ENCODE measurements around the gene KIF3A.

KIF3A gene

DNA sequence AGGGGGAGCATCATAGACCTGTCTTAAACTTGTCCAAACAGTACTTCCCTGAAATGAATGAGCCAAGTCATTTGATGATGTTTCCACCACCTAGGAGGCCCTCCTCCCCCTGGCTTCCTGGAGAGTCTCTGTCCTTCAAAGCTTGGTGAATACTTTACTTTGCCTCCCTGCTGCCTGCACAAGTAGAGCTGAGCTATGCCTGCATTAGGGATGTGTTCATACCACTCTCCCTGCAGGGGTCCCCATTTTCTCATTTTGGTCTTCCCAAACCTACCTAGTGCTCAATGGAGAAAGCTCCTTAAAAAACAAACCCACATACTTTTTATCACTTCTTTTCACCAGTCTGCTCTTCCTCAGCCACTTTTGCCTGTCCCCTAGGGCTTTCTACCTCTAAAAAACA is 17.6 kb upstream of the KIF3A start:
- Histone ChIP-seq H3K36me3 (ENCODE audit: control insufficient read depth in 5 of 5, insufficient read depth in 5 of 5, low read length in 5 of 5) (peaks cover 3 to 33% (median 26%) of the 10 kb centered on the region in 5 donors), H3K4me1 (ENCODE audit: control insufficient read depth in 5 of 5, insufficient read depth in 5 of 5, low read length in 5 of 5) (peaks cover 0 to 13% (median 5%) of the 10 kb centered on the region in 5 donors), H3K27me3 (ENCODE audit: control insufficient read depth in 5 of 5, insufficient read depth in 4 of 5, low read length in 5 of 5) (no peaks in the 10 kb centered on the region), H3K9me3 (ENCODE audit: control insufficient read depth in 5 of 5, low read length in 5 of 5) (no peaks in the 10 kb centered on the region), H3K4me3 (ENCODE audit: low read depth in 1 of 5, low read length in 5 of 5) (no peak overlapping the region), H3K27ac (ENCODE audit: low read depth, low read length) (no peak overlapping the region), H3K9ac (ENCODE audit: low read length in 5 of 5) (no peak overlapping the region)

DNA sequence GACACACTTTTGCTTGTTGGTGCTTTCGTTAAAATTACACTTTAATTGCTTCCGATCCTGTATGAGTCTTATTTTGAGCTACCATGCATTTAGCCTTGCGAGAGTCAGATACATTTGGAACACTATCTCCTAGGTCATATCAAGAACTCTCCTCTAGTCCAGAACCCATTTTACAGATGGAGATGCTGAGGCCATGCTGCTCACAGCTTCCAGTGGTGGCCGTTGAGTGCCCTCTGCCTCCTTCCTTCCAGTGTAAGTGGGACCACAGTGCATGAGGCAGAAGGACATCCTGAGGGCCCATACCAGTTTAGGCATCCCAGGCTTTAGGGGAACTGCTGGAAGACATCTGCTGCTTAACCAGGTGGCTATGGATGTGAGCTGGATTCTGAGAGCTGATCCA is 16.8 kb upstream of the KIF3A start:
- H3K9me3 ChIP-seq (ENCODE audit: control insufficient read depth in 5 of 5, low read length in 5 of 5), result no peaks in the 10 kb centered on the region
- H3K36me3 ChIP-seq (ENCODE audit: control insufficient read depth in 5 of 5, insufficient read depth in 5 of 5, low read length in 5 of 5), result peaks cover 3 to 24% (median 18%) of the 10 kb centered on the region in 5 donors
- no peak overlapping the region for H3K4me3 ChIP-seq (ENCODE audit: low read depth in 1 of 5, low read length in 5 of 5)
- no peak overlapping the region for H3K27ac ChIP-seq (ENCODE audit: low read depth, low read length)
- H3K27me3 ChIP-seq (ENCODE audit: control insufficient read depth in 5 of 5, insufficient read depth in 4 of 5, low read length in 5 of 5), result no peaks in the 10 kb centered on the region
- peaks cover 0 to 13% (median 5%) of the 10 kb centered on the region in 5 donors for H3K4me1 ChIP-seq (ENCODE audit: control insufficient read depth in 5 of 5, insufficient read depth in 5 of 5, low read length in 5 of 5)
- H3K9ac ChIP-seq (ENCODE audit: low read length in 5 of 5), result no peak overlapping the region

DNA sequence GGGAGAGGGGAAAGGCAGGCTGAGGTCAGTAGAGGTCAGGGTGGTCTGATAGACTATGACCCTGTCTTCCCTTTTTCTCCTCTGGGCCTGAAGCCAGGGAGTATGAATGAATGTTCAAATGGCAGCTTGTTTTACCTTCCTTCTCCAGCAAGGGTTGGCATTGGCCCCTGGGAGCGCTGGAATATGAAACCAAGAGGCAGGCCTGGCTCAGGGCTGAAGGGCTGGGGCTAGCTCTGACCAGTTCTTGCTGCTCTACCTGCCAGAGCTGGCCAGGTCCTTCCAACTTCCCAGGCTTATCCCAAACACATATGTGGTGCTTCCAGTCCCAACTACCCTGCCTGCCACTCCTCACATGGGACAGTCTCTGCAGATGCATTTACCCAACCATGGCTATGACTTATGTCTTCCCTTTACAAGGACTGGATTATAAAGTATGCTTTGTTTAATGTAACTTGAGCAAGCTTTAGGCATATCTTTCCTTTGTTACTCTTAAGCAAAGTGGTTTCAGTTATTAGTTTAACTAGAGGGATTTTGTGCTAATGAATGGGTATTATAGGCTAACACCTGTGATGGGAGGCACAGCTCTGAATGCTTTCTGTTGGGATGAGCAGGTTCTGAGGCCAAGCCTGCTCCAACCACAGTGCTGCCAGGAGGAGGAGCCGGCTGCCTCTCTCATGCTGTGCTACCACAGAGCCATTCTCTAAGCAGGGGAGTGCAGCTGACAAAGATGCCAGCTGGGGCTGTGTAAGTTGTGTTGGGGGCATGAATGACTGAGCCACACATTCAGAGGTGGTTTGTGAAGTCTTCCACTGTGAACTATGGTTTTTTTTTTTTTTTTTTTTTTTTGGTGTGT is 16.0 kb upstream of the KIF3A start:
- H3K36me3 ChIP-seq (ENCODE audit: control insufficient read depth in 5 of 5, insufficient read depth in 5 of 5, low read length in 5 of 5), result peaks cover 3 to 18% (median 13%) of the 10 kb centered on the region in 5 donors
- no peak overlapping the region for H3K27ac ChIP-seq (ENCODE audit: low read depth, low read length)
- no peak overlapping the region for H3K4me3 ChIP-seq (ENCODE audit: low read depth in 1 of 5, low read length in 5 of 5)
- H3K4me1 ChIP-seq (ENCODE audit: control insufficient read depth in 5 of 5, insufficient read depth in 5 of 5, low read length in 5 of 5), result peaks cover 0 to 13% (median 5%) of the 10 kb centered on the region in 5 donors
- no peak overlapping the region for H3K9ac ChIP-seq (ENCODE audit: low read length in 5 of 5)
- no peaks in the 10 kb centered on the region for H3K9me3 ChIP-seq (ENCODE audit: control insufficient read depth in 5 of 5, low read length in 5 of 5)
- H3K27me3 ChIP-seq (ENCODE audit: control insufficient read depth in 5 of 5, insufficient read depth in 4 of 5, low read length in 5 of 5), result no peaks in the 10 kb centered on the region

DNA sequence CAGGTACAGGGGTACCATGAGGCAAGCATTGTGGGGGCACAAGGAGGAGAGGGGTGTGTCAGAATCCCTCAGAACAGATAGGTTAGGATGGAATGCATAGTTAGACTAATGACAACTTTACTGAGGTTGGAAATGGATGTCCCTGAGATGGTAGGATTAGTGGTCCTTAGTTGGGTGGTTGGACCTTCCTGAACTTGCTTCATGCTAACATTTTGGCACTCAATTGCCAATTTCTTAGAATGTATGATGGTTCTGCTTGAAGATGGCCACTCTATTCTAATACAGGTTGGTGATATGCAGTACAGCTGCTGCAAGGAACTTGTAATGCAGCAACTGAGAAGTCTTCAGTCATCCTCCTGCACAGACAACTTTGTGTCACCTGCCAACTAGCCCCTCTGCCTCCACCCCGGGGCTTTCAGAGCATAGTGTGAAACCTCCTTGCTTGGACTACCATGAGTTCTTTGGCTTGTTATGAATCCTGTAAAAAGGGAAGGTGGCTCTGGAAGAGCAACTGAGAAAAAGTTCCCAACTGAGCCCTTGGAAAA is 15.3 kb upstream of the KIF3A start:
- H3K9me3 ChIP-seq (ENCODE audit: control insufficient read depth in 5 of 5, low read length in 5 of 5), result no peaks in the 10 kb centered on the region
- no peak overlapping the region for H3K9ac ChIP-seq (ENCODE audit: low read length in 5 of 5)
- H3K27me3 ChIP-seq (ENCODE audit: control insufficient read depth in 5 of 5, insufficient read depth in 4 of 5, low read length in 5 of 5), result peaks cover 0 to 4% (median 3%) of the 10 kb centered on the region in 5 donors
- peaks cover 0 to 13% (median 6%) of the 10 kb centered on the region in 5 donors for H3K4me1 ChIP-seq (ENCODE audit: control insufficient read depth in 5 of 5, insufficient read depth in 5 of 5, low read length in 5 of 5)
- peaks cover 2 to 11% (median 9%) of the 10 kb centered on the region in 5 donors for H3K36me3 ChIP-seq (ENCODE audit: control insufficient read depth in 5 of 5, insufficient read depth in 5 of 5, low read length in 5 of 5)
- no peak overlapping the region for H3K27ac ChIP-seq (ENCODE audit: low read depth, low read length)
- no peak overlapping the region for H3K4me3 ChIP-seq (ENCODE audit: low read depth in 1 of 5, low read length in 5 of 5)

GRCh38 chr5:132751971-132752580 is 14.7 kb upstream of the KIF3A start:
- H3K36me3 ChIP-seq (ENCODE audit: control insufficient read depth in 5 of 5, insufficient read depth in 5 of 5, low read length in 5 of 5), result peaks cover 0 to 6% (median 5%) of the 10 kb centered on the region in 5 donors
- peaks cover 0 to 18% (median 12%) of the 10 kb centered on the region in 5 donors for H3K4me1 ChIP-seq (ENCODE audit: control insufficient read depth in 5 of 5, insufficient read depth in 5 of 5, low read length in 5 of 5)
- H3K27me3 ChIP-seq (ENCODE audit: control insufficient read depth in 5 of 5, insufficient read depth in 4 of 5, low read length in 5 of 5), result peaks cover 0 to 9% (median 5%) of the 10 kb centered on the region in 5 donors
- no peak overlapping the region for H3K9ac ChIP-seq (ENCODE audit: low read length in 5 of 5)
- no peak overlapping the region for H3K4me3 ChIP-seq (ENCODE audit: low read depth in 1 of 5, low read length in 5 of 5)
- H3K9me3 ChIP-seq (ENCODE audit: control insufficient read depth in 5 of 5, low read length in 5 of 5), result no peaks in the 10 kb centered on the region
- no peak overlapping the region for H3K27ac ChIP-seq (ENCODE audit: low read depth, low read length)

- Histone ChIP-seq H3K27ac (ENCODE audit: low read depth, low read length) (no peak overlapping the region), H3K4me3 (ENCODE audit: low read depth in 1 of 5, low read length in 5 of 5) (no peak overlapping the region), H3K9ac (ENCODE audit: low read length in 5 of 5) (no peak overlapping the region), H3K36me3 (ENCODE audit: control insufficient read depth in 5 of 5, insufficient read depth in 5 of 5, low read length in 5 of 5) (peaks cover 0 to 6% (median 2%) of the 10 kb centered on the region in 5 donors), H3K4me1 (ENCODE audit: control insufficient read depth in 5 of 5, insufficient read depth in 5 of 5, low read length in 5 of 5) (peaks cover 0 to 22% (median 15%) of the 10 kb centered on the region in 5 donors), H3K27me3 (ENCODE audit: control insufficient read depth in 5 of 5, insufficient read depth in 4 of 5, low read length in 5 of 5) (peaks cover 0 to 15% (median 10%) of the 10 kb centered on the region in 5 donors), H3K9me3 (ENCODE audit: control insufficient read depth in 5 of 5, low read length in 5 of 5) (no peaks in the 10 kb centered on the region)
These were observed 14.1 kb upstream of the KIF3A start for GRCh38 chr5:132751444-132751843.

DNA sequence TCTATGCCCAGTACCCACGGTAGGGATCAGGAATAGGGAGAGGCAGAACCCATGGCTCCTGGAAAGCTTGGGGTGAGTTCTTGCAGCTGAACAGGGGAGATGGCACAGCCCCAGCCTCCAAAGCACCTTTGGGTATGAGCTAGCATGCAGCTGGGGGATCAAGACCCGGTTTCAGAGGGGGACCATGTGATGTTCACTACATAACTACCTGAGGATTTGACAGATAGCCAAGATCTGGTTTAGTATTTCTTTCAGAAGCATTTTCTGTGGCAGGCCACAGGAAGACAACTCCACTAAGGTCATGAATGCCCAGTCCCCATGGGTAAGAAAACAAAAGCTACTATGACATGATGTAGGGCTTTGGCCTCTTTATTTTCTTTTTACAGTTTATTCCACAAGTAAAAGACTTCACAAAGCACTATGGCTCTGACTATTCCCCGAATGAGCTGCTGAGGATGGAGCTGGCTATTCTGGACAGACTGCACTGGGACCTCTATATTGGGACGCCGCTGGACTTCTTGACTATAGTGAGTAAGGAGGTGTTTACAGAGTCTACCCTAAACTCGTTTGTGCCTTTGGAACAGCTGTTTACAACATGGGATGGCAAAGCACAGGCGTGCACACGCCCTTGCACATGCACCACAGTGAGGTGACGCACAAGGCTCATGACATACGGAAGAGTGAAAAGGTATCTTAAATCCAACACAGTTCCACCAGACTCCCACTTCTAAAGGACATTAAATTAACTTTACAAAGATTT is 13.3 kb upstream of the KIF3A start:
- Histone ChIP-seq H3K27ac (ENCODE audit: low read depth, low read length) (no peak overlapping the region), H3K9ac (ENCODE audit: low read length in 5 of 5) (no peak overlapping the region)

DNA sequence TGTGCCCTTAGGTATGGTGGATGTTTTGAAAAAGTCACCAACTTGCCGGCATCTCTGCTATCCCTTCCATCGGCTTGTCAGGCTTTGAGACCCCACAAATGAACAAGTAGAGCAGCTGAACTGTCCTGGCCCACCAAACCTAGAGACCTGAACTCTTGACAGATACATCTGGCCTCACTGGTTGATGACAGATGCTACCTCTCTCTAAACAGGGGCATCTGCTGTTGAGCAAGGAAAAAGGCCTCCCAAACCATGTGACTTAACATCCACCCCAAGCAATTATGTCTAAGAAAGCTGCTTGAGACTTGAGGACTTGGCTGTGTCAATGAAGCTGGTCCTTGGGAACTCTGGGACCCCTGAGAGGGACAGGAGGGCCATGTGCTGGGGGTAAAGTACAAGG is 12.2 kb upstream of the KIF3A start:
- Histone ChIP-seq H3K4me3 (ENCODE audit: low read depth in 1 of 5, low read length in 5 of 5) (no peak overlapping the region), H3K9me3 (ENCODE audit: control insufficient read depth in 5 of 5, low read length in 5 of 5) (no peaks in the 10 kb centered on the region), H3K4me1 (ENCODE audit: control insufficient read depth in 5 of 5, insufficient read depth in 5 of 5, low read length in 5 of 5) (peaks cover 0 to 22% (median 15%) of the 10 kb centered on the region in 5 donors), H3K27me3 (ENCODE audit: control insufficient read depth in 5 of 5, insufficient read depth in 4 of 5, low read length in 5 of 5) (peaks cover 0 to 28% (median 13%) of the 10 kb centered on the region in 5 donors), H3K27ac (ENCODE audit: low read depth, low read length) (no peak overlapping the region), H3K36me3 (ENCODE audit: control insufficient read depth in 5 of 5, insufficient read depth in 5 of 5, low read length in 5 of 5) (peaks cover 0 to 5% (median 0%) of the 10 kb centered on the region in 5 donors), H3K9ac (ENCODE audit: low read length in 5 of 5) (no peak overlapping the region)

More for the DNA sequence above, 13.3 kb upstream of the KIF3A start:
- peaks cover 0 to 5% (median 0%) of the 10 kb centered on the region in 5 donors for H3K36me3 ChIP-seq (ENCODE audit: control insufficient read depth in 5 of 5, insufficient read depth in 5 of 5, low read length in 5 of 5)
- H3K27me3 ChIP-seq (ENCODE audit: control insufficient read depth in 5 of 5, insufficient read depth in 4 of 5, low read length in 5 of 5), result peaks cover 0 to 19% (median 13%) of the 10 kb centered on the region in 5 donors
- no peaks in the 10 kb centered on the region for H3K9me3 ChIP-seq (ENCODE audit: control insufficient read depth in 5 of 5, low read length in 5 of 5)
- no peak overlapping the region for H3K4me3 ChIP-seq (ENCODE audit: low read depth in 1 of 5, low read length in 5 of 5)
- H3K4me1 ChIP-seq (ENCODE audit: control insufficient read depth in 5 of 5, insufficient read depth in 5 of 5, low read length in 5 of 5), result peaks cover 0 to 22% (median 15%) of the 10 kb centered on the region in 5 donors

GRCh38 chr5:132748522-132749000 is 11.2 kb upstream of the KIF3A start:
- no peak overlapping the region for H3K27ac ChIP-seq (ENCODE audit: low read depth, low read length)
- no peak overlapping the region for H3K4me3 ChIP-seq (ENCODE audit: low read depth in 1 of 5, low read length in 5 of 5)
- no peaks in the 10 kb centered on the region for H3K9me3 ChIP-seq (ENCODE audit: control insufficient read depth in 5 of 5, low read length in 5 of 5)
- H3K4me1 ChIP-seq (ENCODE audit: control insufficient read depth in 5 of 5, insufficient read depth in 5 of 5, low read length in 5 of 5), result peaks cover 0 to 22% (median 15%) of the 10 kb centered on the region in 5 donors
- peaks cover 0 to 28% (median 13%) of the 10 kb centered on the region in 5 donors for H3K27me3 ChIP-seq (ENCODE audit: control insufficient read depth in 5 of 5, insufficient read depth in 4 of 5, low read length in 5 of 5)
- peaks cover 0 to 3% (median 0%) of the 10 kb centered on the region in 5 donors for H3K36me3 ChIP-seq (ENCODE audit: control insufficient read depth in 5 of 5, insufficient read depth in 5 of 5, low read length in 5 of 5)
- no peak overlapping the region for H3K9ac ChIP-seq (ENCODE audit: low read length in 5 of 5)
